GM23338 (cell line): Measurements from ENCODE around the gene FANCB. TPM values are rescaled to one million over a fixed set of nuclear protein-coding genes. Genes with fewer than 3 reads are reported as not detected.

Experiments
- ATAC-seq: fragments of 200-7000 bp; cut with Tn5 transposase; 3 replicates; pipeline ENCODE4 v1.9.1; 2020
- DNase-seq: peaks from one replicate; pipeline ENCODE4 v3.0.0-alpha.2; 2015; ENCODE audit warnings: low spot score
- H2AFZ ChIP-seq: fragments of 200-600 bp; sonication (generic); 2 replicates; pipeline ENCODE4 v1.8.0; 2016; ENCODE audit warnings: antibody characterized with exemption, mild to moderate bottlenecking, moderate library complexity
- H3F3A ChIP-seq: fragments of 200-600 bp; sonication (generic); replicated peaks from 2 replicates; pipeline ENCODE4 v1.8.0; 2017; ENCODE audit warnings: antibody characterized with exemption, mixed run types, low read depth
- H3K27ac ChIP-seq: fragments of 200-600 bp; sonication (generic); 2 replicates; pipeline ENCODE4 v1.6.1; 2016; ENCODE audit warnings: low read depth
- H3K27me3 ChIP-seq: fragments of 200-600 bp; sonication (generic); 2 replicates; pipeline ENCODE4 v1.8.0; 2016; ENCODE audit warnings: mild to moderate bottlenecking, mixed run types, moderate library complexity; ENCODE audit not compliant: insufficient read depth
- H3K36me3 ChIP-seq: fragments of 200-600 bp; sonication (generic); 2 replicates; pipeline ENCODE4 v1.8.0; 2016; ENCODE audit warnings: mild to moderate bottlenecking; ENCODE audit not compliant: insufficient read depth
- H3K4me1 ChIP-seq: fragments of 200-600 bp; sonication (generic); 2 replicates; pipeline ENCODE4 v1.8.0; 2016; ENCODE audit warnings: mild to moderate bottlenecking, moderate library complexity; ENCODE audit not compliant: insufficient read depth
- H3K4me2 ChIP-seq: fragments of 200-600 bp; sonication (generic); 2 replicates; pipeline ENCODE4 v1.7.1; 2017; ENCODE audit warnings: mixed run types
- H3K4me3 ChIP-seq: fragments of 200-600 bp; sonication (generic); 2 replicates; pipeline ENCODE4 v1.6.1; 2016; ENCODE audit warnings: mixed run types
- H3K79me2 ChIP-seq: fragments of 200-600 bp; sonication (generic); replicated peaks from 2 replicates; pipeline ENCODE4 v1.8.0; 2017; ENCODE audit warnings: mild to moderate bottlenecking; ENCODE audit not compliant: insufficient read depth
- H3K9me2 ChIP-seq: fragments of 200-600 bp; sonication (generic); 2 replicates; pipeline ENCODE4 v1.8.0; 2017; ENCODE audit not compliant: insufficient read depth
- H4K20me1 ChIP-seq: fragments of 200-600 bp; sonication (generic); replicated peaks from 2 replicates; pipeline ENCODE4 v1.8.0; 2017; ENCODE audit warnings: mild to moderate bottlenecking; ENCODE audit not compliant: insufficient read depth
- H3K27ac Mint-ChIP-seq: 2 replicates; pipeline ENCODE4 v1.8.0; 2020; ENCODE audit warnings: inconsistent platforms, mild to moderate bottlenecking, moderate library complexity, mixed read lengths
- H3K27me3 Mint-ChIP-seq: 3 replicates; pipeline ENCODE4 v1.8.0; 2022; ENCODE audit warnings: low read depth, mild to moderate bottlenecking, moderate library complexity, mixed read lengths, inconsistent platforms; ENCODE audit not compliant: insufficient read depth, poor library complexity
- H3K36me3 Mint-ChIP-seq: 3 replicates; pipeline ENCODE4 v1.8.0; 2021; ENCODE audit warnings: low read depth, mild to moderate bottlenecking, inconsistent platforms, moderate library complexity, mixed read lengths
- H3K4me1 Mint-ChIP-seq: 3 replicates; pipeline ENCODE4 v1.8.0; 2020; ENCODE audit warnings: mild to moderate bottlenecking, inconsistent platforms, mixed read lengths
- H3K4me3 Mint-ChIP-seq: 3 replicates; pipeline ENCODE4 v1.8.0; 2021; ENCODE audit warnings: moderate library complexity, mild to moderate bottlenecking, inconsistent platforms, mixed read lengths
- H3K9me3 Mint-ChIP-seq: 3 replicates; pipeline ENCODE4 v1.8.0; 2020; ENCODE audit warnings: moderate library complexity, mild to moderate bottlenecking, inconsistent platforms, mixed read lengths
- CREB1 ChIP-seq: fragments of 250-450 bp; sonication (Bioruptor Pico); IDR thresholded peaks from 2 replicates; pipeline ENCODE4 v1.5.0; 2020; ENCODE audit warnings: low read depth, mild to moderate bottlenecking, moderate library complexity
- ETS1 ChIP-seq: IDR thresholded peaks from 2 replicates; pipeline ENCODE4 v1.6.1; 2016; ENCODE audit warnings: antibody characterized with exemption
- JUNB ChIP-seq: IDR thresholded peaks from one replicate; pipeline ENCODE4 v1.6.1; 2016; ENCODE audit warnings: antibody characterized with exemption; ENCODE audit not compliant: unreplicated experiment
- NANOG ChIP-seq: IDR thresholded peaks from 2 replicates; pipeline ENCODE4 v1.6.1; 2016; ENCODE audit warnings: antibody characterized with exemption, borderline replicate concordance
- REST ChIP-seq: IDR thresholded peaks from one replicate; pipeline ENCODE4 v1.6.1; 2018; ENCODE audit warnings: antibody characterized with exemption; ENCODE audit not compliant: unreplicated experiment
- STAT1 ChIP-seq: IDR thresholded peaks from one replicate; pipeline ENCODE4 v1.6.1; 2016; ENCODE audit warnings: antibody characterized with exemption; ENCODE audit not compliant: unreplicated experiment
- ZNF462 ChIP-seq: fragments of 250-450 bp; sonication (Bioruptor Pico); IDR thresholded peaks from 2 replicates; pipeline ENCODE4 v1.5.0; 2020; ENCODE audit warnings: mild to moderate bottlenecking, moderate library complexity
- polyA plus RNA-seq: library from polyadenylated mRNA; unstranded; fragments of >200 nt; fragmentation: Nextera tagmentation; extraction: Ambion mirVana; gene quantifications from 2 replicates; pipeline ENCODE4 v1.2.1, GENCODE V29; 2016
- total RNA-seq: library from RNA; depleted of rRNA; stranded (reverse); fragments of >200 nt; shearing (Covaris generic); gene quantifications from 2 replicates; pipeline ENCODE4 v1.2.3, GENCODE V29; 2014

The FANCB gene
- total and polyA plus RNA-seq, 2 experiments from 2014 or later = 16.2 to 16.8 TPM

GRCh38 chrX:14875624-14876023, 2.8 kb upstream of the FANCB start (continued):
- TF ChIP-seq REST = no peak
- TF ChIP-seq NANOG = no peak

GRCh38 chrX:14873676-14874049, 794 bp upstream of the FANCB start:
- Histone ChIP-seq H3K4me1 (peaks cover 3% of the 10 kb centered on the region; the same call in 1 of the 2 replicates), H3K36me3 (no peaks in the 10 kb centered on the region), H3K27ac (0 out of 2 replicates have a peak overlapping the region, but pooled peaks have one; percentile 59), H2AFZ (no peak overlapping the region), H4K20me1 (no peaks in the 10 kb centered on the region; the same call in 1 of the 2 replicates), H3K4me3 (peak overlapping the region; percentile 73), H3F3A (no peaks in the 10 kb centered on the region), H3K4me2 (peak overlapping the region; percentile 75), H3K9me2 (no peaks in the 10 kb centered on the region), H3K79me2 (peaks cover 57% of the 10 kb centered on the region), H3K27me3 (no peaks in the 10 kb centered on the region)
- Mint-ChIP-seq H3K4me3 (peak overlapping the region; percentile 79), H3K27me3 (no peaks in the 10 kb centered on the region), H3K36me3 (peaks cover 10% of the 10 kb centered on the region), H3K4me1 (no peaks in the 10 kb centered on the region; the same call in 2 of the 3 replicates), H3K27ac (no peak overlapping the region; the same call in 1 of the 2 replicates), H3K9me3 (no peaks in the 10 kb centered on the region)
- no peak for ATAC-seq
- TF ChIP-seq JUNB = no peak
- no peak for TF ChIP-seq STAT1
- TF ChIP-seq REST = no peak
- TF ChIP-seq ETS1 = no peak
- no peak for TF ChIP-seq ZNF462 (CRISPR knock-in tag)
- TF ChIP-seq CREB1 (CRISPR knock-in tag) = no peak
- no peak for DNase-seq
